ENCODE data around the gene KCNE1.

Gene KCNE1

DNA sequence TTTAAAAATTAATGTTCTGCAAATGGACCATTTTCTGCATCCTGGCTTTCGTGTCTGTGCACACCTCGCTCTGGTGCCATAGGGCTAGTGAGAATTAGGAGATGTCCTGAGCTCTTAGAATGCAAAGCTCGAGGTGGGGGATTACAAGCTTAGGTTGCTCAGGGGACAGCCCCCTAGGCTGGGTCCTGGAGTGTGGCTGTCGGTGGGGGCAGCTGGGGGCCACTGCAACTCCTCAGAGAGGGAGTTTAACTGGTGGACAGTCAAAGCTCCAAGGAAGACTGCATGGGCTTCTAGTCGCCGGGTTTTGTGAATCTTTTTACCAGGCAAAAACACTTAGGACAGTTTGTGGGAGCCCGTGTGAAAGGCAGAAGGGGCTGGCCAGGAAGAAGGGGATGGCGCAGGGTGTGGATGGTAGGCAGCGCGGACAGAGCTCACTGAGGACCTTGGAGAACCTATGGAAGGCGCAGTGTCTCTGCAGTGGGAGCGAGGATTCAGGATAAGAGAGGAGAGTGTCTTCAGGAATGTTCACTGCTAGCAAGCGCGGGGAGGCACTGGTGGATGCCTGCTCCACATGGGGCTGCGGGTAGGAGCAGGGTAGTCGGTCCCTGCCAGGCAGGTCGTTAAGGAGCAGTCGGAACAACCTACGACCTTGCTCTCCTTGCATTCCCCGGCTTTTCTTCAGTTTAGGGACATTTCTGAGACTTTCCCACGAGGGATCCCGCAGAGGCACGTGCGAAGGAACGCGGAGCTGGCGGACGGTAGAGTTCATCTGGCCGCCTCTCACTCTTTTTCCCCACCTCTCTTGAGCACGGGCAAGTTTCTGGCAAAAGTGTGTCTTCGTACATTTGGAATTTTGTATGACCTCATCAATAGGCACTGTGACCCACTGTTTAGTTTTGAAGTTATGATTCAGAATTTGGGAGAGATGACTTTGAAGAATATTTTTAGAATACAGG lies 12.9 kb upstream of the KCNE1 start:
- TF ChIP-seq CTCF (IDR thresholded peaks at IDR 0.05): no peak
- peaks cover 26% of the 10 kb centered on the region for H3K27me3 Mint-ChIP-seq (ENCODE audit: low read depth, poor library complexity)
- peaks cover 52% of the 10 kb centered on the region for H3K4me1 Mint-ChIP-seq
- peaks cover 24% of the 10 kb centered on the region for H3K9me3 Mint-ChIP-seq
- peaks cover 5% of the 10 kb centered on the region for H3K36me3 Mint-ChIP-seq (ENCODE audit: low read depth)
- H3K4me3 Mint-ChIP-seq: peak overlapping the region; percentile 66
- no peak overlapping the region for H3K27ac Mint-ChIP-seq
- peak; percentile 35 for DNase-seq

DNA sequence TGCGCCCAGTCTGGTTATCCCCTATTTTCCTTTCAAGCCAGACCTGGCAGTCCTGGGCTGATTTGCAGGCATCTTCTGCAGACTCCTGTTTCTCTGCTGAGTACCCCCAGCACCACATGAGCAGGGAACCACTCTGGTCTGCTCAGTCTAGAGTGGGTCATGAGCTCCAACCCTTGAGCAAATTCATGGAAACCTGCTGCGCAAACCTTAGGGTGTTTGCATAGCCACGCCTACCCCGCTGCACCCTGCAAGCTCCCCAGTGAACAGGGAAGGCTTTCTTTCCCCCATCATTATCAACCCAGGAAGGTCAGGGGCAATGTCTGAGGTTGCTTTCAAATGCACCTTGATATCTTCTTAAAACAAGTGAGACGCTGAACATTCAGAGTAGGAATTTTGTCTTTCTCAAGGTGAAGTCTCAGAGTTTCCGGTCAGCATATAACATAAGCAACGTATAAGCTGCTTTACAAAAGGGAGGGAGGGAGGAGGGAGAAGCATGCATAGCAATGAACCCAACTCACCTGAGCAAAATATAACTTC lies 11.1 kb upstream of the KCNE1 start:
- DNase-seq: no peak
- Mint-ChIP-seq H3K9me3 (peaks cover 6% of the 10 kb centered on the region), H3K36me3 (ENCODE audit: low read depth) (peaks cover 6% of the 10 kb centered on the region), H3K27me3 (ENCODE audit: low read depth, poor library complexity) (peaks cover 26% of the 10 kb centered on the region), H3K27ac (no peak overlapping the region), H3K4me1 (peaks cover 52% of the 10 kb centered on the region), H3K4me3 (no peak overlapping the region)
- no peak for TF ChIP-seq CTCF (IDR thresholded peaks at IDR 0.05)

DNA sequence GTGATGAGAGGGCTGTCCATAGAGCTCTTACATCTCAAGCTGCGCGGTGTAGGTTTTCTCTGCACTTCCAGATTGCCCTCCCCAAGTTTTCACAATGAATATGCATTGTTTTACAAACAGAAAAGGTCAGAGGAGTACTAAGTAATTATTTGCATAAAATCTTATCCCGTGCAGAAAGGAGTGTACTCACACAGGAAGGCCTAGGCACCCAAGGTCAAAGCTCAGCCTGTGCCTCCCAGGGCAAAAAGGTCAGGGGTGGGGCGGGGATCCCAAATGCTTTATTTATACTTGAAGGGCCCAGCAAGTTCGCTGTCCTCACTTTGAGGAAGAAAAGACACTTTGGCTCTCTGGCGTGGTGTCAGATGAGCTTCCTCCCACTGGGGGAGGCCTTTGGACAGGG lies 10.3 kb upstream of the KCNE1 start:
- Mint-ChIP-seq H3K27me3 (ENCODE audit: low read depth, poor library complexity) (peaks cover 26% of the 10 kb centered on the region), H3K4me1 (peaks cover 52% of the 10 kb centered on the region), H3K27ac (no peak overlapping the region), H3K36me3 (ENCODE audit: low read depth) (peaks cover 7% of the 10 kb centered on the region), H3K9me3 (no peaks in the 10 kb centered on the region), H3K4me3 (no peak overlapping the region)
- no peak for DNase-seq
- TF ChIP-seq CTCF (IDR thresholded peaks at IDR 0.05): no peak

GRCh38 chr21:34521561-34521960 lies 9.6 kb upstream of the KCNE1 start:
- no peak overlapping the region for H3K27ac Mint-ChIP-seq
- peaks cover 7% of the 10 kb centered on the region for H3K36me3 Mint-ChIP-seq (ENCODE audit: low read depth)
- no peak overlapping the region for H3K4me3 Mint-ChIP-seq
- no peak for DNase-seq
- TF ChIP-seq CTCF (IDR thresholded peaks at IDR 0.05): no peak
- H3K4me1 Mint-ChIP-seq: peaks cover 48% of the 10 kb centered on the region
- no peaks in the 10 kb centered on the region for H3K9me3 Mint-ChIP-seq
- H3K27me3 Mint-ChIP-seq (ENCODE audit: low read depth, poor library complexity): peaks cover 26% of the 10 kb centered on the region

GRCh38 chr21:34520764-34521508 lies 8.9 kb upstream of the KCNE1 start:
- H3K27ac Mint-ChIP-seq: peak overlapping the region; percentile 42
- no peak for TF ChIP-seq CTCF (IDR thresholded peaks at IDR 0.05)
- H3K36me3 Mint-ChIP-seq (ENCODE audit: low read depth): peaks cover 7% of the 10 kb centered on the region
- H3K27me3 Mint-ChIP-seq (ENCODE audit: low read depth, poor library complexity): peaks cover 21% of the 10 kb centered on the region
- no peak overlapping the region for H3K4me3 Mint-ChIP-seq
- H3K9me3 Mint-ChIP-seq: no peaks in the 10 kb centered on the region
- no peak for DNase-seq
- peaks cover 41% of the 10 kb centered on the region for H3K4me1 Mint-ChIP-seq
